GM23248 (cell line): ENCODE measurements around the gene PDPR. TPM values are rescaled to one million over a fixed set of nuclear protein-coding genes. Genes with fewer than 3 reads are reported as not detected.
"Not testable (repeated sequence)": the region's sequence is repeated elsewhere in the genome, so short reads cannot be mapped to it uniquely, and the experiment has no call there.

Experiments
- DNase-seq: peaks from one replicate; pipeline ENCODE4 v3.0.0-alpha.2; 2015
- H2AFZ ChIP-seq: fragments of 200-600 bp; sonication (generic); 2 replicates; pipeline ENCODE4 v1.6.1; 2016; ENCODE audit warnings: antibody characterized with exemption
- H3F3A ChIP-seq: fragments of 200-600 bp; sonication (generic); 2 replicates; pipeline ENCODE4 v1.6.1; 2016; ENCODE audit warnings: mild to moderate bottlenecking, antibody characterized with exemption, mixed run types; ENCODE audit not compliant: insufficient read depth
- H3K27ac ChIP-seq: fragments of 200-600 bp; sonication (generic); 2 replicates; pipeline ENCODE4 v1.5.1; 2016; ENCODE audit warnings: mild to moderate bottlenecking
- H3K27me3 ChIP-seq: fragments of 200-600 bp; sonication (generic); replicated peaks from 2 replicates; pipeline ENCODE4 v1.6.1; 2016; ENCODE audit warnings: mild to moderate bottlenecking; ENCODE audit not compliant: insufficient read depth
- H3K36me3 ChIP-seq: fragments of 200-600 bp; sonication (generic); 2 replicates; pipeline ENCODE4 v1.6.1; 2016; ENCODE audit warnings: low read depth, mild to moderate bottlenecking
- H3K4me1 ChIP-seq: fragments of 200-600 bp; sonication (generic); 2 replicates; pipeline ENCODE4 v1.6.1; 2016; ENCODE audit warnings: mild to moderate bottlenecking; ENCODE audit not compliant: insufficient read depth
- H3K4me2 ChIP-seq: fragments of 200-600 bp; sonication (generic); one replicate; pipeline ENCODE4 v1.6.1; 2016; ENCODE audit warnings: mild to moderate bottlenecking; ENCODE audit not compliant: unreplicated experiment
- H3K4me3 ChIP-seq: fragments of 200-600 bp; sonication (generic); 2 replicates; pipeline ENCODE4 v1.5.1; 2016; ENCODE audit warnings: mild to moderate bottlenecking
- H3K79me2 ChIP-seq: fragments of 200-600 bp; sonication (generic); 2 replicates; pipeline ENCODE4 v1.6.1; 2016; ENCODE audit warnings: mild to moderate bottlenecking; ENCODE audit not compliant: insufficient read depth
- H3K9ac ChIP-seq: fragments of 200-600 bp; sonication (generic); 2 replicates; pipeline ENCODE4 v1.6.1; 2016; ENCODE audit warnings: mild to moderate bottlenecking
- H3K9me2 ChIP-seq: fragments of 200-600 bp; sonication (generic); 2 replicates; pipeline ENCODE4 v1.6.1; 2016; ENCODE audit warnings: mixed run types, mild to moderate bottlenecking, moderate library complexity; ENCODE audit not compliant: insufficient read depth
- H3K9me3 ChIP-seq: fragments of 200-600 bp; sonication (generic); one replicate; pipeline ENCODE4 v1.6.1; 2017; ENCODE audit warnings: low read depth
- H4K20me1 ChIP-seq: fragments of 200-600 bp; sonication (generic); 2 replicates; pipeline ENCODE4 v1.6.0; 2016; ENCODE audit not compliant: insufficient read depth
- EZH2 ChIP-seq: fragments of 200-600 bp; sonication (generic); IDR thresholded peaks from 2 replicates; pipeline ENCODE4 v1.6.1; 2018; ENCODE audit warnings: antibody characterized with exemption, mild to moderate bottlenecking; ENCODE audit not compliant: insufficient read depth, poor library complexity, severe bottlenecking
- EZH2phosphoT487 ChIP-seq: fragments of 200-600 bp; sonication (generic); IDR thresholded peaks from 2 replicates; pipeline ENCODE4 v1.6.1; 2018; ENCODE audit warnings: antibody characterized with exemption, moderate library complexity, mild to moderate bottlenecking, low read depth; ENCODE audit not compliant: insufficient read depth
- WGBS, 2 experiments: methylation state at CpG; one replicate each; pipeline ENCODE4 v1.1.6; 2015 to 2017; ENCODE audit warnings: low lambda C conversion rate in 2 of 2, low coverage in 1 of 2; ENCODE audit errors: missing lambda C conversion rate in 2 of 2; 5-methylcytosine and 5-hydroxymethylcytosine counted together
- in situ Hi-C: fragments of 300-500 bp; cut with MboI; formaldehyde crosslinking; loops from 2 replicates; pipeline ENCODE4 v1.15.0; 2020
- polyA plus RNA-seq: library from polyadenylated mRNA; unstranded; fragments of >200 nt; fragmentation: Nextera tagmentation; extraction: Ambion mirVana; gene quantifications from 2 replicates; pipeline ENCODE4 v1.2.1, GENCODE V29; 2016
- total RNA-seq: library from RNA; depleted of rRNA; stranded (reverse); fragments of >200 nt; shearing (Covaris generic); gene quantifications from 2 replicates; pipeline ENCODE4 v1.2.3, GENCODE V29; 2014

Gene PDPR
- total and polyA plus RNA-seq, 2 experiments from 2014 or later: 5.3 to 8.6 TPM

DNA sequence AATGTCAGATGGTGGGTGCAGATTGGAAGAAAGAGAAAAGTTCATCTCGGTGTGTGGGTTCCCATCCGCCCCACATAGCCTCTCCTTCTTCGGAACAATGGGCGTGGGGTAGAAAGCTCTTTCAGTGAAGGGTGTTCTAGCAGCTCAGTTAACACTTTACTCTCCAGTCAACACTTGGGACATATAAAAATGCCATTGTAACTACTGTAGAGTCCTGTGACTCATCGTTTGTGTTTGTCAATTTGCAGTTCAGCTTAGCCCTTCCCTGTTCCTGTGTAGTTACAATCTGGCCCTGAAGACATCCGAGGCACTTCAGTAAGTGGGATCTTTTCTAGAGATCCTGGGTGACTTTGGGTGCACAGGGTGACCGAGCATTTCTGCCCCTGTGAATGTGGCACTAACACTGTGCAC is 47.9 kb downstream of the PDPR start:
- WGBS, 2 experiments: 23 to 26% methylated on average over 7 of the region's 7 CpGs
- Histone ChIP-seq H3K9me3 (no peaks in the 10 kb centered on the region), H3K27ac (peak overlapping the region; percentile 4; the same call in 1 of the 2 replicates), H3K4me3 (no peak overlapping the region), H3F3A (peaks cover 22% of the 10 kb centered on the region), H3K4me1 (peaks cover 12% of the 10 kb centered on the region), H3K9ac (peak overlapping the region; percentile 15; the same call in 1 of the 2 replicates), H3K9me2 (no peaks in the 10 kb centered on the region), H3K79me2 (no peaks in the 10 kb centered on the region), H3K36me3 (peaks cover 7% of the 10 kb centered on the region), H3K4me2 (no peak overlapping the region), H2AFZ (no peak overlapping the region), H3K27me3 (no peaks in the 10 kb centered on the region), H4K20me1 (no peaks in the 10 kb centered on the region)
- in situ Hi-C loops: no loop called here
- peak; percentile 88 for DNase-seq
- TF ChIP-seq EZH2 (no peak), EZH2phosphoT487 (no peak)

DNA sequence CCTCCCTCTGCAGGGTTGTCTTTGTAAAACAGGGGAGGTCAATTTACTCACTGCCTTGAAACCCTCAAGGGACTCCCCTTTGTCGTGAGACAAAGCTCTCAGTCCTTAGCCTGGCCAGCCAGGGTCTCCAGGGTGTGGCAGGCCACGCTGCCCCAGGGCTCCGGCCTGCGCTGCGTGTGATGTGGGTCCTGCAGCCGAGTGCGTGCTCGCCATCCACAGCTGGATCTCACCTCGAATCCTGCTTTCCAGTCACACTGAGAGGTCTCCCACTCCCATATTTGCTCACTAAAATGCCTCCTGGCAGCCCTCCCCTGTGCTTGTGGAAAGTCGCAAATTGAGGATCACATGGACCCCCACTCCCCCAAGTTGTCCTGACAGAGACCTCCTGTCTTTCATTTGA is 49.5 kb downstream of the PDPR start:
- TF ChIP-seq EZH2 (no peak), EZH2phosphoT487 (no peak)
- 78 to 85% methylated on average over 10 of the region's 10 CpGs for WGBS, 2 experiments
- Histone ChIP-seq H3K4me2 (no peak overlapping the region), H3K36me3 (peaks cover 5% of the 10 kb centered on the region), H3K9me3 (no peaks in the 10 kb centered on the region), H2AFZ (no peak overlapping the region), H3K4me1 (peaks cover 12% of the 10 kb centered on the region), H3K4me3 (no peak overlapping the region), H3K27ac (no peak overlapping the region), H3K79me2 (no peaks in the 10 kb centered on the region), H3K9me2 (no peaks in the 10 kb centered on the region), H3K9ac (no peak overlapping the region), H3K27me3 (no peaks in the 10 kb centered on the region), H4K20me1 (no peaks in the 10 kb centered on the region), H3F3A (peaks cover 22% of the 10 kb centered on the region)
- DNase-seq: no peak
- in situ Hi-C loops: no loop called here

DNA sequence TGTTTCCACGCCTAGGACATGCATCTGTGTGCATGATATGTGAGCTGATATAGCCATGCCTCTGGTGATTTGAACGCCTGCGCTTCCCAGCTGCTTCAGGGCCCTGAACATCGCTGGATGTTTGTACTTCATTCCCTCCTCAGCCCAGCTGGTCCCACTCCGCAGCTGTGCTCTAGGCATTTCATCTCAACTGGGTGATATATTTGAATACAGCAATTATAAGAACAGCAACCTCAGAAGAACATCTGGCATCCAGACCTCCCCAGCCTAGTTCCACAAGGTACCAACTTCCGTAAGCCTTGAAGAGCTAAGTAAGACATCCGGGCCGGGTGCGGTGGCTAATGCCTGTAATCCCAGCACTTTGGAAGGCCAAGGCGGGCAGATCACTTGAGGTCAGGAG is 52.6 kb downstream of the PDPR start:
- H3K27ac ChIP-seq, H3K9ac ChIP-seq, H3K4me2 ChIP-seq, H3K79me2 ChIP-seq, H2AFZ ChIP-seq, H3K36me3 ChIP-seq, H3F3A ChIP-seq, H3K9me2 ChIP-seq, in situ Hi-C loops, H3K4me3 ChIP-seq, H3K9me3 ChIP-seq, H4K20me1 ChIP-seq, DNase-seq, H3K27me3 ChIP-seq: not testable (repeated sequence)
- 33% methylated on average over 3 of the region's 10 CpGs; no CpG with 5 or more reads in 1 of the 2 experiments for WGBS, 2 experiments
- peaks cover 11% of the 10 kb centered on the region for H3K4me1 ChIP-seq

DNA sequence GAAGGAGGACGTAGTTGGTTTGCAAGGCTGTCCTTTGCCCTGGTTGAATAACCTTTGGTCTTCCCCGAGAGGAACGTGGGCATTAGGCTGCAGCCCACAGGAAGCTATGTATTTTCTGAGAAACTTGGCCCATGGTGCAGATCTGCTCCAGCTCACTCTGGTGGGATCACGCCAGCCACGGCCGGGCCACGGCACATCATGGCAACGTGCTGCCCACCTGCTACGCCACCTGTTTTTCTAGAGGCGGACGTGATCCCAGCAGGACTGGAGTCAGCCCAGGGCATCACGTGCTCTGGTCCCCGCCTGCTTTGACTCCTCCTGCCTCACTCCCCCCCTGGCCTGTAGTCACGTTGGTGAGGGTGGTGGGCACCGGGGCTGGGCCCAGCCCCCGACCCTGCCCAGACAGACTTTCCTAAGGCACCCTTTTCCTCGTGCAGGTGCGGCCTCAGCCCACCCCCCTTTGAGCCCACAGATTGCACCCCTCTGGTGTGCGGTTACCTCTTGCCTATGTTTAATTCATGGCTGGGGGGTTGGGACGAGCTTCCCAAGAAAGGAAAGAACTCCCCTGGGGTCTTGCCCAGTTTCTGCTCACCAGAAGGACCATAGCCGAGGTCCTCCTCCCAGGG is 59.2 kb downstream of the PDPR start, which contains the start of gene CLEC18C:
Gene CLEC18C (plus strand): TSS at position 576 of the 626 bp plus-strand sequence. CDS start 492 bp downstream, outside the sequence.
- H3F3A ChIP-seq, in situ Hi-C loops: not testable (repeated sequence)

DNA sequence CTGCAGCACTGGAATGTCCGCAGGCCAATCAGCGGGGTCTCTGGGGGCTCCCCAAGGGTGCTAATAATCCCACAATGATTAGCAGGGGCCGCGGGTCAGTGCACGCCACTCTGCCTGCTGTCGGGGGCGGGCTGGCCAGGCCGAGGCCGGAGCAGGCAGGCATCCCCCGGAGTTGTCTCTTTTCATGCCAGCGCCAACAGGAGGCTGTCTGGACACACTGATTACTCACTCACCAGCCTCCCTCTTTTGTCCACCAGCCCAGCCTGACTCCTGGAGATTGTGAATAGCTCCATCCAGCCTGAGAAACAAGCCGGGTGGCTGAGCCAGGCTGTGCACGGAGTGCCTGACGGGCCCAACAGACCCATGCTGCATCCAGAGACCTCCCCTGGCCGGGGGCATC is 59.8 kb downstream of the PDPR start:
- DNase-seq, H3K36me3 ChIP-seq, H3K9me2 ChIP-seq, H3K9me3 ChIP-seq, H3K9ac ChIP-seq, H2AFZ ChIP-seq, in situ Hi-C loops, H3K4me3 ChIP-seq, H3K4me2 ChIP-seq, H3K27me3 ChIP-seq, H3K27ac ChIP-seq, H3K4me1 ChIP-seq, H4K20me1 ChIP-seq, H3F3A ChIP-seq, H3K79me2 ChIP-seq: not testable (repeated sequence)
- 54 to 63% methylated on average over 3 to 6 of the region's 15 CpGs for WGBS, 2 experiments

More for the DNA sequence above, 59.2 kb downstream of the PDPR start, which contains the start of gene CLEC18C:
- not testable (repeated sequence) for H3K27ac ChIP-seq, H3K9me3 ChIP-seq, H3K9me2 ChIP-seq, H3K4me1 ChIP-seq, H3K79me2 ChIP-seq, H3K4me2 ChIP-seq, H3K27me3 ChIP-seq, DNase-seq, H2AFZ ChIP-seq, H3K4me3 ChIP-seq, H3K36me3 ChIP-seq, H3K9ac ChIP-seq, H4K20me1 ChIP-seq
- 68 to 74% methylated on average over 16 to 17 of the region's 21 CpGs for WGBS, 2 experiments

DNA sequence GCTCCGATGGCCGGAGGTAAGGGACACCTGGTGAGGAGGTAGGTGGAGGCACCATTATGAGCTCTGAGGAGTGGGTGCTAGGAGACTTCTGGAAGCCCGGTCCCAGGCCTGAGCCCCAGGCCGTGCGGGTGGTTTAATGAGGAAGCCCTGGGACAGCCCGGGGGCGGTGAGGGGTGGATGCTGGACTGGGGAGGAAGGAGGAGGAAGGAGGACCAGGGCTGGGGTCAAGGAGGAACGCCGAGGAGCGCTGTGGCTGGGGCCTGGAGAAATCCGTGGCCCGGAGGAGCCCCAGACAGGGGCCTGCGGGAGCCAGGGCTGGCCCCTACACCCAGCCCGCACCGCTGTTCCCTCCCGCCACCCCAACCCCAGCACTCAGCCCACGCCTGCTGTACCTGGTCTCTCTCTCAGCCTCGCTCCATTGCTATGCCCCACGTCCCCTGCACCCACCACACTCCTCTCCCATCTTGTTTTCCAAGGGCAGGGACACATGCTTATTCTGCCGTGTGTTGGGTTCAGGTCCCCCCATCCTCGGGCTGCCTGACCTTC is 60.3 kb downstream of the PDPR start:
- H3K27me3 ChIP-seq, H3F3A ChIP-seq, H3K4me2 ChIP-seq, H3K36me3 ChIP-seq, H3K9me3 ChIP-seq, DNase-seq, H3K27ac ChIP-seq, H4K20me1 ChIP-seq, H3K4me3 ChIP-seq, H2AFZ ChIP-seq, in situ Hi-C loops, H3K79me2 ChIP-seq, H3K9ac ChIP-seq, H3K9me2 ChIP-seq, H3K4me1 ChIP-seq: not testable (repeated sequence)
- WGBS, 2 experiments: 45 to 61% methylated on average over 2 to 13 of the region's 21 CpGs

DNA sequence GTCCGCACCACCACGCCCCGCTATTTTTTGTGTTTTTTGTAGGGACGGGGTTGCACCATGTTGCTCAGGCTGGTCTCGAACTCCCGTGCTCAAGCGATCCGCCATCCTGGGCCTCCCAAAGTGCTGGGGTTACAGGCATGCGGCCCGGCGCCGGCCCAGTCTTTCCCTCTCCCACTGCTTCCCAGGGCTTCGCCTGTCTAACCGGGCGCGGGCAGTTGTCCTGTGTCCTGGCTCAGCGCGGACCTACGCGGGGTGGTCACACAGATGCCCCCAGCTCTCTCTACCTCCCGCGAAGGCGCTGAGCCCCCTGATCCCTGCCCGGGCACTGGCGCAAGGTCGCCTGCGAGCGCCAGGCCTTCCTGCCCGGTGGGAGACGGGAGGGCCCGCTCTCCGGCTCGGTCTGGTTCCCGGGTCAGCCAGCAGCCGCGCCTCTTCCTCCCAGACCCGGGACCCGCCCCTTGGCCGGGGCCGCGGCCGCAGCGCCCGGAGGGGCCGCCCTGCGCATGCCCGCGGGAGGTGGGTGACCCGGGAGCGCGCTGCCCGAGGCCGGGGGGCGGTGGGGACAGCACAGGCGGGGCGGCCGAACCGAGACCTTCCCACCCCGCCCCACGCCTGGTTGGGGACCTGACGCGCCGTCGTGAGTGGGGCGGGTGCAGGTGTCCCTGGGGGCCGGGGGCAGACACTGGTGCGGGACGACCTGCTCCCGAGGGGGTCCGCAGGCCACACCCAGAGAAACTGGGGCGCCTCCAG is 73.9 kb downstream of the PDPR start:
- DNase-seq, H3K9me2 ChIP-seq, H3K27ac ChIP-seq, H3K9me3 ChIP-seq, H3K27me3 ChIP-seq, H3K79me2 ChIP-seq, in situ Hi-C loops, H4K20me1 ChIP-seq, H3K36me3 ChIP-seq, H3K4me1 ChIP-seq, H3F3A ChIP-seq: not testable (repeated sequence)
- Histone ChIP-seq H3K4me2 (peak overlapping the region; percentile 53), H2AFZ (peak overlapping the region; percentile 58), H3K4me3 (peak overlapping the region; percentile 55), H3K9ac (peak overlapping the region; percentile 75)
- WGBS, 2 experiments: 15 to 52% methylated on average over 12 to 15 of the region's 71 CpGs
